HG03108 (cell line): ENCODE data around the gene MYO1E.
"Not testable (repeated sequence)": the region's sequence is repeated elsewhere in the genome, so short reads cannot be mapped to it uniquely, and the experiment has no call there.

Experiments
- ATAC-seq: cut with Tn5 transposase; IDR thresholded peaks from one replicate; pipeline ENCODE4 v1.9.1; 2021; ENCODE audit warnings: moderate library complexity; ENCODE audit not compliant: unreplicated experiment

The MYO1E gene

DNA sequence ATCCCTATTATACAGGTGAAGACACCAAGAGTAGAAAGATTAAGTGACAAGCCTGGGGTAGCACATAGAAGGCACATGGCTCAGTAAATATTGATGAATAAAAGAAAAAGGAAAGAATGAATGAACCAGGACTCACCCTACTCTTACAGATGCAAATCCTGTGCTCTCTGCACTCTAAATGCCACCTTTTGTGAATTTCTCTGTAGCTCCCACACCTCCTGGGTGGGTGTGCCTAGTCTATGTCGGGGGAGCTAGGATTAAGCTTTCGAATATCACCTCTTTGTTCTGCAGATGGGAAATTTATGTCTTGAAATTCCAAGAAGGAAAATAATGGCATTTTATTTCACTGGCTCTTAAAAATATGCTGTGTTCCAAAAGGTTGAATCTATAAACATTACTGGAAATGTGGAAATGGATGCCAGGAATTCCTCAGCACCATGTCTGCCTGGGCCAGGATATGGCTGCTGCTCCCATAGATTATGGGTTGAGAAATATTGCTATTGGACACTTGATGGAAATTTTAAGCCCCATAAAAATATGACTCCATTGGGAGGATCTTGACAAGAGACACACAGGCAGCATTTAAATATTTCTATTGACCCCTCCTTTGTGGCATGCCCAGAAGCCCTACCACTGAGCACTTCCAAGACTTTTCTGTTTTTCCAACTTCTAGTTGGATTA lies 224.4 kb downstream of the MYO1E start:
- no peak for ATAC-seq

DNA sequence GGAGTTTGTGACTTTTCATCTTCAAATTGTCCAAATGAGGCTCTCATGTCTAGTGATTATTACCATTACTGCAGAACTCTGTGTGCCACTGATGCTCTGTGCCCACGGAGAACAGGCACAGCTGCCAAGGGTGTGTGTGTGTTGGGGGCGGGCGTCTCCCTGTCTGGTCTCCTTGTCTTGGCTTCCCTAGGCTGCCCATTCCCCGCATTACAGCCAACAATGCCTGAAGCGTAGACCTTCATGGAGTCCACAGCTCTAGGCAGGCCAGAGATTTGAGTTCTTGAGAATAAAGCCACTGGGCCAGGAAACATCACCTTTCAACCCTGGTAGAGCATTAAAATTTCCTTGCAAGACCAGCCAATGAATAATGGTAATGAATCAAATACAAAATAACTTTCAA lies 225.0 kb downstream of the MYO1E start:
- no peak for ATAC-seq

DNA sequence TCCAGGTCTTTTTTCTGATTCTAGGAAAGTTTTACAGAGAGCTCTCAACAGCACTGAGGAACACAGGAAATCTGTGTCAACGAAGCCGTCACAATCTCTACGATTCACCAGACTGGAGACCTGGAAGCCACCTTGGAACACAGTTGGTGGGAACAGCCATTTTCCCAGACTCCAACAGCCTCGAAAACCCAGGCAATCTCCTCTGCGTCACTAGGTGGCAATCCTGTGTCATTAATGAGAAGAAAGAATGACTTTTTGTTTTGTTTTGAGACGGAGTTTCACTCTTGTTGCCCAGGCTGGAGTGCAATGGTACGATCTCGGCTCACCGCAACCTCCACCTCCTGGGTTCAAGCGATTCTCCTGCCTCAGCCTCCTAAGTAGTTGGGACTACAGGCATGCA lies 228.1 kb downstream of the MYO1E start:
- ATAC-seq = not testable (repeated sequence)

DNA sequence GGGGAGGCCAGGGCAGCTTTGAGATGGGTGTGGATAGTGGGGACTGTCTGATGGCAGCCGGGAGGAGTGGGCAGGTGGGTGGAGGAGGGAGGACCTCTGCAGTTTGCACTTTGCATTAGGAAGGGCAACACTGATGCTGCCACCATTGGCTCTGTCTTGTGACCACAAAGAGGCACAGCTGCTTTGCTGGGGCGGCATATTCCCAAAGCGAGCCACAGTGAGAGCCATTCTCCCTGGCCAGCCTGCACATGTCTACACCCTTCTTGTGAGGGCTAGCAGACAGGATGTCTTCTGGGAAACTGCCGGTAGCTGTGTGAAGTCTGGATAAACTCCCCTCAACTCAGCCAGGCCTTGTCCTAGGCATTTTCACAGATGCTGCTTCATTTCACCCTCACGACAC lies 229.4 kb downstream of the MYO1E start:
- ATAC-seq = no peak

DNA sequence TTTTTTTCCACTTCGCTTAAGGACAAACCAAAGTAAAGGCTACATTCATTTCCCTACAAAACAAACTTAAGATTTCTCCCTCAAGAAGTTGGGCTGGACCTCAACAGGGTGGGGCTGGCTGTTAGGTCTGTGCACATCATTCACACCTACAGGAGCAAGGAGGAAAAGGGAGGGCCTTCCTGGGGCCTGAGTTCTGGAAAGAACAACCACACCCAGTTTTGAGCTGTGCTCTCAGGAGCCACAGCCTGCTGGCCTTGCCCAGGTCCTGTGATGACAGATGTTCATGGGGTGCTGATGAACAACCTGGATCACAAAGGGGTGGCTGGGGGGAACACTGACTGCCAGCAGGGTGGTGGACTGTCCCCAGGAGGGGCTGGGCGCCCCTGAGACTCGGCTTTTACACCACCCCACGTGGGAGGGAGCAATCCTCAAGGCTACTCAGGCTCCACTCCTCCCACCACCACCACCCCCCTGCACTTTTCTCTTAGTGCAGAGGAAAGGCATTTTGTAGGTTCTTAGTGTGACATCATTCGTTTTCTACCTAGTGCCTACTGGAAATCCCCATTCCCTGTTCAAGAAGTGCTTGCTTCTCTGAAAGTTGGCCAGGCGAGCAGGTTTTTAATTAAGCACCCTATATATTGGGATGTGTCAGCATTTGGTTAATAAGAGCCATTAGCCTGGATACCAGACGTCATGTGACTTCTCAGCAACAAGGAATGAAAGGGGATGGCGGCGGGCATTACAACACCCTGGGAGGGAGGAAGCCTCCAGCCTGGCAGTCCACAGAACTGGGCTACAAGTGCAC lies 232.0 kb downstream of the MYO1E start:
- ATAC-seq = no peak

DNA sequence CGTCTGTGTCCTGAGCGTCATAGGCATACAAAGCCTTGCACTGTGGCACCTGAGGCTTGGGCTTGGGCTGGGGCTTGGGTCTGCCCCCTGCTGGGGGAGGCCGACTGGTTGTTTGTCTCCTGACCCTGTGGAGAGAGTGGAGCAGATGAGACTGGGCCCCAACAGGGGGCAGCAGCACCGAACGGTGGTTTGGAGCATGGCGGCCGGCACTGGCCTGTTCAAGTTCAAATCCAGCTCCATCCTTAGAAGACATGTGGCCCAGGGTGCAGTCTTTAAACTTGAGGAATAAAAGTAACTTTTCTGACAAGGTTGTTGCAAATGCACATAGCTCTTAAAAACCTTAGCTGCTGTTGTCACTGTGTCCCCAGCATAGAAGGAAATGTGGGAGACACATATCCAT lies 234.4 kb downstream of the MYO1E start:
- ATAC-seq = no peak

DNA sequence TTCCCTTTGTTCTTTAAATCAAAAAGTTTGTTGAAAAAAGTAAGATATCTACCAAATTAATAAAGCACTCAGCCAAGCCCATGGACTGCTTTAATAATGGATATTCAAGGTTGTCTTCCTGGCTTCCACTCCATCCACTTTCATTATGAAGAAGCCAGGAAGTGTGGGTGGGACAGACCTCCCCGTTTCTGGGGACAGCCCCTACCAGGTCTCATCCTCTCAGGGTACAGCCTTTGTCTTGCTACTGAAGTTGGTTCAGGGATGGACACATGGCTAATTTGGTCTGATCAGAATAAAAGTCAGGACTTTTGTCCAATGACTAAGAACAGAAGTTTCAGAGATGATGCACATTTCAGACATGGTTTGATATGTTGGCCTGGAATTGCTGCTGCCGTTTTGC lies 235.1 kb downstream of the MYO1E start:
- no peak for ATAC-seq

DNA sequence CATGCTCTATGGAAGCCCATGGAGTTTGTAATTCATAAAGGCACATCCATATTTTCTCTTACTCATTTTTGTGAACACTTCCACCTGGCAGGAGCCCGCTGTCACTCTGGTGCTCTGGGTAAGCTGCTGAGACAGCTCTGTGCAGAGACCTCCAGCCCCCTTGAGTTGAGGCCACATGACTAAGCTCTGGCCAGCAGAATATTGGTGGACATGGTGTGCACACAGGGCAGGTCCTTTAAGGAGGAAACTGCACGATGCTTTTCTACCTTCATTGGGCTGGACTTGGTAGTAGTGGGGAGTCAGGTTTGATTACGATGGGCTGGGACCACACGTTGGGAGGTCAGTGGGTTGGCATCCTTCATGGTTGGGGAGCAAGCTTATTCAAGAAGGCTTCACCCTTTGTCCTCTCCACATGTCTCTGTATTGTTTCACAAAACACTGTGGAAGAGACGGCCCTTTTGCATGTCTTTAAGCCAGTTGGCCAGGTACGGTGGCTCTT lies 238.7 kb downstream of the MYO1E start:
- no peak for ATAC-seq

DNA sequence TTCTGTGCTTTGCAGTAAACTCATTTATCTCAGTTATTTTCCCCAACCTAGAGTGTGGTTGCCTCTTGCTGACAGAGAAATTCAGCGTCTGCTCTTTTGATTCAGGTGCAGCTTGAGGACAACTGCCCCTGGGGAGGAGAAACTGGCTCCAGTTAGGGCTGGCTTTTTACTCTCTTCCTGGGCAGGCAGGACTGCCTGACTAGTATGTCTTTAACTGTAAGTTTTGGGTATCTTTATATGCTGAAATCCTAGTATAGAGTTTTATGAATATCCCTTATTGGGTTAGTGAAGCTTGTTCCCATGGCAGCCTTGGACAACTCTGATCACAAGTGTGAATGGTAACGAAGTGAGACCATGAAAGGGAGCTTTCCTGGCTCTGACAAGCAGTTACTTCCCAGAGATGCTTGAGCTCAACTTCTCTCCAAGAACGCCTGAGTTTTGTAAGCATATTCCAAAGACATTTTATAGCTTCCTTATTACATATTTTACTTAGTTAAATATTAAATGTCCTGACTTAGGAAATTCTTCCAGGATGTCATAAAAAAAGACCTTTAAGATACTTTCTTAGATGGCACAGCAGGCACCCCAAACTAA lies 240.6 kb downstream of the MYO1E start:
- no peak for ATAC-seq

DNA sequence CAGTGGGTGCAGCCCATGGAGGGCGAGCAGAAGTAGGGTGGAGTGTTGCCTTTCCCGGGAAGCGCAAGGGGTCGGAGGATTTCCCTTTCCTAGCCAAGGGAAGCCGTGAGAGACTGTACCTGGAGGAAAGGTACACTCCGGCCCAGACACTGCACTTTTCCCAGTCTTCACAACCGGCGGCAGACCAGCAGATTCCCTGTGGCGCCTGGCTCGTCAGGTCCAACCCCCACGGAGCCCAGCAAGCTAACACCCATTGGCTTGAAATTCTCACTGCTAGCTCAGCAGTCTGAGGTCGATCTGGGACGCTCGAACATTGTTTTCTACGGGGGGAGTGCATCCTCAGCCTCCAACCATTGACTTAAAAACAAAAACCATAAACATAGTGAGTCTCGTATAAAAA lies 241.2 kb downstream of the MYO1E start:
- no peak for ATAC-seq

DNA sequence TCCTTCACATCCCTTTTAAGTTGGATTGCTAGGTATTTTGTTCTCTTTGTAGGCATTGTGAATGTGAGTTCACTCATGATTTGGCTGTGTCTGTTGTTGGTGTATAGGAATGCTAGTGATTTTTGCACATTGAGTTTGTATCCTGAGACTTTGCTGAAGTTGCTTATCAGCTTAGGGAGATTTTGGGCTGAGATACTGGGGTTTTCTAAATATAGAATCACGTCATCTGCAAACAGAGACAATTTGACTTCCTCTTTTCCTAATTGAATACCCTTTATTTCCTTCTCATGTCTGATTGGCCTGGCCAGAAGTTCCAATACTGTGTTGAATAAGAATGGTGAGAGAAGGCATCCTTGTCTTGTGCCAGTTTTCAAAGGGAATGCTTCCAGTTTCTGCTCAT lies 245.4 kb downstream of the MYO1E start:
- ATAC-seq = not testable (repeated sequence)

DNA sequence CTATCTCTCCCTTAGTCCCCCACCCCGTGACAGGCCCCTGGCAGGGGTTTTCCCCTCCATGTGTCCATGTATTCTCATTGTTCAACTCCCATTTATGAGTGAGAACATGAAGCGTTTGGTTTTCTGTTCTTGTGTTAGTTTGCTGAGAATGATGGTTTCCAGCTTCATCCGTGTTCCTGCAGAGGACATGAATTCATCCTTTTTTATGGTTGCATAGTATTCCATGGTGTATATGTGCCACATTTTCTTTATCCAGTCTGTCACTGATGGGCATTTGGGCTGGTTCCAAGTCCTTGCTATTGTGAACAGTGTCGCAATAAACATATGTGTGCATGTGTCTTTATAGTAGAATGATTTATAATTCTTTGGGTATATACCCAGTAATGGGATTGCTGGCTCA lies 247.0 kb downstream of the MYO1E start:
- not testable (repeated sequence) for ATAC-seq

DNA sequence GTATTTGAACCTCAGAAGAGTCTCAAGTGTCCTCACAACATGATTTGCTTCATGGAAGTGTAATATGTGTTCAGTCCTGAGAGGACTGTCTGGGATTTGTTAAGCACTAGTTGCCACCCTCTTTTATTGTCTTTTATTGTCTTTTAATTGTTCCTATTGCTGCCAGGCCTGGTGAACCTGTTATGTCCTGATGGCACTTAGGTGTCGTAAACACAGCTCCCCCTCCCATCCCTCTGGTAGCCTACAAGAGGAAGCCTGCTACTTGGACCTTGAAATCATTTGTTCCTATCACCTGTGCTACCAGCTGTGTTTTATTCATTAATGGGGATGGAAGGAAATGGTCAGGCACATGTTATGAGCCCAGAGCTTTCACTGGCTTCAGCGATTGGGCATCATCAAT lies 248.4 kb downstream of the MYO1E start:
- ATAC-seq = no peak

DNA sequence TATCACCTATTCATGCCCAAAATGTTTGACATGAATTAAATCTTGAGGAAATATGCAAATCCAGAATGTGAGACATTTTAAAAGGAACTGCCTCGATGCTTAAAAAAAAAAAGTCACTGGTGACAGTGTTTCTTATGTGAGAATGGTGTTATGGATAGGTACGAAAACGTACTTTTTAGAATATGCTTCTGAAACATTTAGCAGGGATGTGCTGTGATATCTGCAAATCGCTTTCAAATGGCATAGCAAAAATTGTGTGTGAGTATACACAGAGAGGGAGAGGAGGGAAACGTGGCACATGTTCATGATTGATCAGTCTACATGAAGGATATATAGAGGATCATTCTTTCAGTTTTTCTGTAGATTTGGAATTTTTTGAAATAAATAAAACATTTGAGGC lies 251.7 kb downstream of the MYO1E start:
- ATAC-seq = no peak

DNA sequence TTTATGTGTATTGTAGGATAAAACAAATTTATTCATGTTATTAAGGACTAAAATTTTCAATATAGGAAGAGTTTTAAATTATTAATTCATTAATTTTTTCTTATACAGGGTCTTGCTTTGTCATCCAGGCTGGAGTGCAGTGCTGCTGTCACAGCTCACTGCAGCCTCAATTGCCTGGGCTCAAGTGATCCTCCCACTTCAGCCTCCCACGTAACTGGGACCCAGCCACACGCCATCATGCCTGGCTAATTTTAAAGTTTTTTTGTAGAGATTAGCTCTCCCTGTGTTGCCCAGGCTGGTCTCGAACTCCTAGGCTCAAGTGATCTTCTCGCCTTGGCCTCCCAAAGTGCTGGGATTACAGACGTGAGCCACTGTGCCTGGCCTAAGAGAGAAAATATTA lies 253.0 kb downstream of the MYO1E start:
- no peak for ATAC-seq

DNA sequence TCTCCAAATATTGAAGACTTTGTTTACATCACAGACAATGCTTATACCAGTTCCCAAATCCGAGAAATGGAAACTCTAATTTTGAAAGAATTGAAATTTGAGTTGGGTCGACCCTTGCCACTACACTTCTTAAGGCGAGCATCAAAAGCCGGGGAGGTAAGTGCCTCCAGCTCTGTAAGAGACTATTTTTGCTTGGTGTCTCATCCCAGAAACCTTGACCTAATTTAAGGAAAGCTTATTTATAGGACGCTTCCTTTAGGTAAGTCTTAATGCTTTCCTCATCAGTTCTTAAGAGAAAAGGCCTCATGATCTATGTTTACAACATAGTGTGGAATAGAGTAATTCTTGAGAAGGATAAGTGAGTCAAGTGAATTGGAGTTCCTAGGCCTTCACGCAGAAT lies 255.9 kb downstream of the MYO1E start:
- no peak for ATAC-seq

DNA sequence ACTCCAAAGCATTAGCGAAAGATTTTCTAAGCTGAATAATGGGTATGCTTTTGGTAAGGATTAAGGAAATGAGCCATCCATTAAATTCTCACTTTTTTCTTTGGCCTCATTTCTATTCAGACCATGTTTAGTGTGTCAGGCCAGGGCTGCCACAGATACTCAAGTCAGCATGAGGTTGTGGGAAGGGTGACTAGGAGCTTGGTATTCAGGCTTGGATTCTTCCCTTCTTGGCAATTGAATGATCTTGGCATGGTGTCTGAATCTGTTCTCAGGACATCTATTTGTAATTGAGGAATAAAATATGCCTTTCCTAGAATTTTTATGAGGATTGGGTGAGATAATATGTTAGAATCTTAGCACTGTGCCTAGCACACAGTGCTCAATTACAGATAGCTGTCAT lies 256.5 kb downstream of the MYO1E start:
- ATAC-seq = no peak

DNA sequence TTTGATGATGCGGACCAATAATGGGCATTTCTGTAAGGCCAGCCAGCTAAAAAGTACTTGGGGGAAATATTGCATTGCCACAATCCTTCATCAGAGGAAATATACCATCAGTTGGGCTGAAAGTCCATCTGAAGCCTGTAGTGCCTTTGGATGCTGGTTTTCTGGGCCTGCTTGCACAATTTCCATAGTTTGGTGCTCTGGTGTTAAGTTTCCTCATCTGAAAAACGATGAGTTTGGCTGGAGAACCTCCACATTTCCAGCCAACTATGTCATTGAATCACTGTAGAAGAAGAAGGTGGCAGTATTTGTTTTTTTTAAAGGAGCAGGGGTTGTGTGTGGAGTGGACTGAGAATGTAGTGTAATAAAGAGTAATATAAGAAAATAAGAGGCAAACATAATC lies 257.6 kb downstream of the MYO1E start:
- ATAC-seq = no peak

DNA sequence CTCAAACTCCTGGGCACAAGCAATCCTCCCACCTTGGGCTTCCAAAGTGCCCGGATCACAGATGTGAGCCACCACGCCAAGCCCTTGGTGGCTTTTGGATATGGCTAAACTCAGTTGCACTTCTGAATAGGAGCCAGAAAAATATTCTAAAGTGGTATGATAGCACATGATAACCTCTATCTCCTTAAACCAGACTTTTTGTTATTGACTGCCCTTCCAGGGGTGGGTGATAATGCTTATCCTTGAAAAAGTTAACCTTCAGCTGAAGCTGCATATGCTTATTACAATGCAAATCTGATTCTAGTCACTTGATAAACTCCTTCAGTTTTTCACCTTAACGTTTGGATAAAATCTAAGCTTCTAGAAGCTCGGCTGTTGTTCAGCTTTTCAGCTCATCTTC lies 261.4 kb downstream of the MYO1E start:
- ATAC-seq = no peak

DNA sequence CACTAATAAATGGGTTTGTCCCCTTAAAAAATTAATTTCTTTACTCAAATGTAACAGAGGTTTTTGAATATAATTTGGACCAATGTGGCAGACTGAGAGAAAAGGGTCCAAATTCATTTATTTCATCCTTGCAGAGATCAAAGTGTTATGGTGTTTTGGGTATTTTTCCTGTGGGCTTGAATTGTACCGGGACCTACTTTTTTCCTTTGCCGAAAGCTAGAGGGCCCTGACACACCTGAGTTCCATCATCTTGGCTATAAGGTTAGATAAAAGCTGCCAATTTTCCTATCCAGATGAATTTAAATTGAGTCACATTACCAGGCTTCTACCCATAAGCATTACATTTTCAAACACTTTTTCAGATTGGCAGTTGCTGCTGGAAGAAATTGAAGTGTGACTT lies 266.8 kb downstream of the MYO1E start:
- no peak for ATAC-seq

DNA sequence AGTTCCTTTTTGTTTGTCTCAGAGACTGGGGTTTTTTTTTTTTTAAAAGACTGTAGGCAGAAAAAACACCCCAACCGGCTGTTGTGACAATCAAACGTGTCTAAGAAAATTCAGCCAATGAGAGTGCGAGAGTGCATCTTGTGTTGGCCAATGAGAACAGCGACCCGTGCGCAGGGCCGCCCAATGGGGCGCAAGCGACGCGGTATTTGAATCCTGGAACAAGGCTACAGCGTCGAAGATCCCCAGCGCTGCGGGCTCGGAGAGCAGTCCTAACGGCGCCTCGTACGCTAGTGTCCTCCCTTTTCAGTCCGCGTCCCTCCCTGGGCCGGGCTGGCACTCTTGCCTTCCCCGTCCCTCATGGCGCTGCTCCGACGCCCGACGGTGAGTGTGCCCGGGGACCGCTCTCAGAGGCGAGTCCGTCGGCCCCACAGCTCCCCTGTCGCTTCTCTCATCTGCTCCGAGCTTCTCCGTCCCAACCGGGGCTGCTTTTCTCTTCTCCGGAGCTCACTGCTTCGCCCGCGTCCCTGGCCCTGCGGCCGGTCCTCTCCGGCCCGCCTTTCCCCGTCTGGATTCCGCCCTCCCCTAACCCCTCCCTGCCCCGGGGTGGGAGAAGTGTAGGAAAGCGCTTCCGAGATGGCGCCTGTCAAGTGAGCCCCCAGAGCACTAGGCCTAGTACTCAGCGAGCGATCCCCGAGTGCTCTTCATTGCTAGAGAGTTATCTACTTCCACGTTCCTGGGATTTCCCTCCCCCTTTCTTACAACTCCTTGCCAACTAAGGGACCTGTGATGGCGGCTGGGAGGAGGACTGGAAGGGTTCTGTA lies 267.5 kb downstream of the MYO1E start, which contains the start of gene CCNB2:
CCNB2 (plus strand) TSS at position 235 of the 821 bp plus-strand sequence; CDS start at position 358, 123 bp downstream.
- ATAC-seq = peak; percentile 98
